ENCODE measurements around the gene CLCA2.
A peak's percentile ranks its signal among the peaks of the same experiment; 100 is the strongest.

DNA sequence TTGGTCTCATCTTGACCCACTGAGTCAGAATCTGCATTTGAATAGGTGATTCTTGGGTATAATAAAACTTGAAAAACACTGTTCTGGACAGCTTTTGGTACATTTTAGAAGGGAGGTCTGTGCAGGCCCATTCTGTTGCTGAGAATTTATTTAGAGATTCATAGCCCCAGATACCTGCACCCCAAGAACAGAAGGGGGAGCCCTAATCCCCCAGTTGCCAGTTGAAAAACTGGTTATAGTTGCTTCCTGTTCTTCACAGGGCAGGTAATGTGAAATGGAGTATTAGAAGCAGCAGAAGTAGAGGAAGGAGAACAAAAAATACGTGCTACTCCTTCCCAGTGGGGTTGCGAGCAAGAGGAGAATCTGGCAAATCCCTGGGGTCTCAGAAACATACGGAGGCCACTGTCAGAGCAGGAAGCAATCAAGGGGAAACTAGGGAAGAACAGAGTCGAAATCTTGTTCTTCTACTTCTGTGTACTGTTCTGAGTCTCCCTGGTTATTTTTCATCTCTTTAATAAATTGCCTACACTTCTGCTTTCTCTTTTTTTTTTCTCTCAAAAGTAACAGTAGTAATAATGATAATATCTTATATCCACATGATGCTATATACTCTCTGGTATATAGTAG, 4.6 kb upstream of the CLCA2 start:
- TF ChIP-seq, protein P1, sequence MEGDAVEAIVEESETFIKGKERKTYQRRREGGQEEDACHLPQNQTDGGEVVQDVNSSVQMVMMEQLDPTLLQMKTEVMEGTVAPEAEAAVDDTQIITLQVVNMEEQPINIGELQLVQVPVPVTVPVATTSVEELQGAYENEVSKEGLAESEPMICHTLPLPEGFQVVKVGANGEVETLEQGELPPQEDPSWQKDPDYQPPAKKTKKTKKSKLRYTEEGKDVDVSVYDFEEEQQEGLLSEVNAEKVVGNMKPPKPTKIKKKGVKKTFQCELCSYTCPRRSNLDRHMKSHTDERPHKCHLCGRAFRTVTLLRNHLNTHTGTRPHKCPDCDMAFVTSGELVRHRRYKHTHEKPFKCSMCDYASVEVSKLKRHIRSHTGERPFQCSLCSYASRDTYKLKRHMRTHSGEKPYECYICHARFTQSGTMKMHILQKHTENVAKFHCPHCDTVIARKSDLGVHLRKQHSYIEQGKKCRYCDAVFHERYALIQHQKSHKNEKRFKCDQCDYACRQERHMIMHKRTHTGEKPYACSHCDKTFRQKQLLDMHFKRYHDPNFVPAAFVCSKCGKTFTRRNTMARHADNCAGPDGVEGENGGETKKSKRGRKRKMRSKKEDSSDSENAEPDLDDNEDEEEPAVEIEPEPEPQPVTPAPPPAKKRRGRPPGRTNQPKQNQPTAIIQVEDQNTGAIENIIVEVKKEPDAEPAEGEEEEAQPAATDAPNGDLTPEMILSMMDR (IDR thresholded peaks at IDR 0.05; ENCODE audit: low read depth, low read length, missing input control) = peak; percentile 9
- no peak for TF ChIP-seq HNF4A (conservative IDR thresholded peaks at IDR 0.05)
- TF ChIP-seq, protein P2, sequence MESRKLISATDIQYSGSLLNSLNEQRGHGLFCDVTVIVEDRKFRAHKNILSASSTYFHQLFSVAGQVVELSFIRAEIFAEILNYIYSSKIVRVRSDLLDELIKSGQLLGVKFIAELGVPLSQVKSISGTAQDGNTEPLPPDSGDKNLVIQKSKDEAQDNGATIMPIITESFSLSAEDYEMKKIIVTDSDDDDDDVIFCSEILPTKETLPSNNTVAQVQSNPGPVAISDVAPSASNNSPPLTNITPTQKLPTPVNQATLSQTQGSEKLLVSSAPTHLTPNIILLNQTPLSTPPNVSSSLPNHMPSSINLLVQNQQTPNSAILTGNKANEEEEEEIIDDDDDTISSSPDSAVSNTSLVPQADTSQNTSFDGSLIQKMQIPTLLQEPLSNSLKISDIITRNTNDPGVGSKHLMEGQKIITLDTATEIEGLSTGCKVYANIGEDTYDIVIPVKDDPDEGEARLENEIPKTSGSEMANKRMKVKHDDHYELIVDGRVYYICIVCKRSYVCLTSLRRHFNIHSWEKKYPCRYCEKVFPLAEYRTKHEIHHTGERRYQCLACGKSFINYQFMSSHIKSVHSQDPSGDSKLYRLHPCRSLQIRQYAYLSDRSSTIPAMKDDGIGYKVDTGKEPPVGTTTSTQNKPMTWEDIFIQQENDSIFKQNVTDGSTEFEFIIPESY (IDR thresholded peaks at IDR 0.05) = no peak
- TF ChIP-seq, protein P3, sequence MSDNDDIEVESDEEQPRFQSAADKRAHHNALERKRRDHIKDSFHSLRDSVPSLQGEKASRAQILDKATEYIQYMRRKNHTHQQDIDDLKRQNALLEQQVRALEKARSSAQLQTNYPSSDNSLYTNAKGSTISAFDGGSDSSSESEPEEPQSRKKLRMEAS (IDR thresholded peaks at IDR 0.05) = no peak
- no peak for TF ChIP-seq JUND (IDR thresholded peaks at IDR 0.05)
- TF ChIP-seq TAF1 (conservative IDR thresholded peaks at IDR 0.05) = no peak
- TF ChIP-seq HNF4G (IDR thresholded peaks at IDR 0.05) = no peak

Measured in liver (tissue), 3 donors.